ENCODE measurements around the gene CCDC18. TPM values are rescaled to one million over a fixed set of nuclear protein-coding genes. Genes with fewer than 3 reads are reported as not detected.
A peak's percentile ranks its signal among the peaks of the same experiment; 100 is the strongest.

The CCDC18 gene
- total RNA-seq, 6 experiments from 2014 or later, result 2.3 to 6.9 (median 3.5) TPM

DNA sequence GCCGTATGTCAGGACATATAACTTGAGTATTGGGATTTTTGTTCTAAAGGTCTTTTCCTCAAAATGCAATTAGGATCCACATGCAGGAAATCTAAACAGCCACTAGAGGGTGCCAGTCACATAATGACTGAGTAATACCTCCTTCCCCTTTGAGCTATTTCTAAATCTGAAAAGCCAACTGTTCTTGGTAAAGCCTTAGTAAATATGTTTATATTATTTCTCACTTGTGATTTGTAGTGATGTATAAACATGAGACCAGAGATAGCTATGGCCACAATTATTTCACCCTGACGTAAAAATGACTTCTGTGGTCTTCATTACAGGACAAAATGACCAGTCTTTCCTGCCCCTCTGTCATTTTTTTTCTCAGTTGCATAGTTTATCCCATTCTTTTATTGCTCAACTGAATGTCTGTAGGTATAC lies 124.2 kb downstream of the CCDC18 start:
- intact Hi-C loops (cut with DNase I), result no loop called here
- WGBS (ENCODE audit: insufficient coverage, low coverage, low lambda C conversion rate, missing lambda C conversion rate), result 4% methylated on average over 2 of the region's 2 CpGs
- Histone ChIP-seq H3K4me3 (no peak overlapping the region), H3K36me3 (no peaks in the 10 kb centered on the region), H3K4me1 (no peaks in the 10 kb centered on the region), H3K27ac (no peak overlapping the region), H3K9me3 (no peaks in the 10 kb centered on the region), H3K27me3 (no peaks in the 10 kb centered on the region)
- DNase-seq (no peak), ATAC-seq (peak; percentile 88 to 93 (median 88))
- TF ChIP-seq POLR2A (IDR thresholded peaks at IDR 0.05), result no peak
- TF ChIP-seq, protein P1, sequence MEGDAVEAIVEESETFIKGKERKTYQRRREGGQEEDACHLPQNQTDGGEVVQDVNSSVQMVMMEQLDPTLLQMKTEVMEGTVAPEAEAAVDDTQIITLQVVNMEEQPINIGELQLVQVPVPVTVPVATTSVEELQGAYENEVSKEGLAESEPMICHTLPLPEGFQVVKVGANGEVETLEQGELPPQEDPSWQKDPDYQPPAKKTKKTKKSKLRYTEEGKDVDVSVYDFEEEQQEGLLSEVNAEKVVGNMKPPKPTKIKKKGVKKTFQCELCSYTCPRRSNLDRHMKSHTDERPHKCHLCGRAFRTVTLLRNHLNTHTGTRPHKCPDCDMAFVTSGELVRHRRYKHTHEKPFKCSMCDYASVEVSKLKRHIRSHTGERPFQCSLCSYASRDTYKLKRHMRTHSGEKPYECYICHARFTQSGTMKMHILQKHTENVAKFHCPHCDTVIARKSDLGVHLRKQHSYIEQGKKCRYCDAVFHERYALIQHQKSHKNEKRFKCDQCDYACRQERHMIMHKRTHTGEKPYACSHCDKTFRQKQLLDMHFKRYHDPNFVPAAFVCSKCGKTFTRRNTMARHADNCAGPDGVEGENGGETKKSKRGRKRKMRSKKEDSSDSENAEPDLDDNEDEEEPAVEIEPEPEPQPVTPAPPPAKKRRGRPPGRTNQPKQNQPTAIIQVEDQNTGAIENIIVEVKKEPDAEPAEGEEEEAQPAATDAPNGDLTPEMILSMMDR (IDR thresholded peaks at IDR 0.05), result peak; percentile 90 to 94 (median 91)

DNA sequence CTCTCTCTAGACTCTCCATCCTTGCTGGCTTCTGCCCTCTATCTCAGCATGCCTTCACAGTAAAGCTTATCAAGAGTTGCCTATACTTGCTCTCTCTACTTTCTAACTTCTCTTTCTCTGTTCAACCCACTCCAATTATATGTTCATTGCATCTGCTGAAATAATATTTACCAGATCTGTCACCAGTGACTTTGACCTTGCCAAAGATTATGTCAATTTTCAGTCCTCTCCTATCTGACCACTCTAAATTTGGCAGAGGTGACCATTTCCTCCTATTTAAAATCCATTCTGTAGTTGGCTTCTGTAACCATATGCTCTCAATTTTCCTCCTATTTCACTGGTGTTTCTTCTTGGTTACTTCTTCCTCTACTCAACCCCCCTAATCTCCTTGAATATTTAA lies 126.4 kb downstream of the CCDC18 start:
- Histone ChIP-seq H3K4me3 (no peak overlapping the region), H3K27ac (no peak overlapping the region), H3K4me1 (no peaks in the 10 kb centered on the region), H3K9me3 (no peaks in the 10 kb centered on the region), H3K36me3 (no peaks in the 10 kb centered on the region), H3K27me3 (no peaks in the 10 kb centered on the region)
- no peak for DNase-seq
- intact Hi-C loops (cut with DNase I), result no loop called here
- no peak for TF ChIP-seq POLR2A (IDR thresholded peaks at IDR 0.05)
- TF ChIP-seq, protein P1 (IDR thresholded peaks at IDR 0.05), result no peak
- peak; percentile 40 to 90 (median 53) for ATAC-seq

DNA sequence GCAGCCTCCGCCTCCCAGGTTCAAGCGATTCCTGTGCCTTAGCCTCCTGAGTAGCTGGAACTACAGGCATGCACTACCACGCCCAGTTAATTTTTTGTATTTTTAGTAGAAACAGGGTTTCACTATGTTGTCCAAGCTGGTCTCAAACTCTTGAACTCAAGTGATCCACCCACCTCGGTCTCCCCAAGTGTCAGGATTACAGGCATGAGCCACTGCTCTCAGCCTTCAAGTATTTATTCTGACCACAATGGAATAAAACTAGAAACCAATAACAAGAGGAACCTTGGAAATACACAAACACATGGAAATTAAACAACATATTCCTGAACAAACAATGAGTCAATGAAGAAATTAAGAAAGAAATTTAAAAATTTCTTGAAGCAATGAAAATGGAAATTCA lies 132.5 kb downstream of the CCDC18 start:
- H3K27me3 ChIP-seq, result no peaks in the 10 kb centered on the region
- no peak for ATAC-seq
- no peak for TF ChIP-seq POLR2A (IDR thresholded peaks at IDR 0.05)
- TF ChIP-seq, protein P1 (IDR thresholded peaks at IDR 0.05), result no peak
- H3K4me3 ChIP-seq, result no peak overlapping the region
- no peaks in the 10 kb centered on the region for H3K9me3 ChIP-seq
- 61% methylated on average over 3 of the region's 4 CpGs for WGBS (ENCODE audit: insufficient coverage, low coverage, low lambda C conversion rate, missing lambda C conversion rate)
- no peaks in the 10 kb centered on the region for H3K4me1 ChIP-seq
- no peaks in the 10 kb centered on the region for H3K36me3 ChIP-seq
- DNase-seq, result no peak
- no peak overlapping the region for H3K27ac ChIP-seq
- intact Hi-C loops (cut with DNase I), result no loop called here

DNA sequence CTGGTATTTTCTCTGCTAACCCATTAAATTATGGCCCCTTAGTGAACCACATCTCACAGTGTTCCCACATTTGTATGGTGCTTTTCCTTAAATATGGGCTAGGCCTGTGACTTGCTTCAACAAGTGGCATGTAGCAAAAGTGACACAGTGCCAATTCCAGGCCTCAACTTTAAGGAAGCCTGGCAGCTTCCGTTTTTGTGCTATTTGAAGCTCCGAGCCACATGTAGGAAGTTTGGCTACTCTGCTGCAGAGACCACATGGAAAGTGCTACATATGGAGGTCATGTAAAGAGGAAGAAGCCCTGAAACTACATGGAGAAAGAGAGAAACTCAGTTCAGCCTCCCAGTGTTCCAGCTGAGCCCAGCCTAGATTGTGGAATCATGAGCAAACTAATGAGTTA lies 136.7 kb downstream of the CCDC18 start:
- peak; percentile 19 to 61 (median 45) for ATAC-seq
- no peaks in the 10 kb centered on the region for H3K9me3 ChIP-seq
- no peaks in the 10 kb centered on the region for H3K4me1 ChIP-seq
- DNase-seq, result no peak
- intact Hi-C loops (cut with DNase I), result no loop called here
- 38% methylated on average over 2 of the region's 2 CpGs for WGBS (ENCODE audit: insufficient coverage, low coverage, low lambda C conversion rate, missing lambda C conversion rate)
- H3K27ac ChIP-seq, result no peak overlapping the region
- H3K27me3 ChIP-seq, result no peaks in the 10 kb centered on the region
- H3K36me3 ChIP-seq, result no peaks in the 10 kb centered on the region
- H3K4me3 ChIP-seq, result no peak overlapping the region
- TF ChIP-seq POLR2A (IDR thresholded peaks at IDR 0.05), result no peak
- TF ChIP-seq, protein P1 (IDR thresholded peaks at IDR 0.05), result no peak

DNA sequence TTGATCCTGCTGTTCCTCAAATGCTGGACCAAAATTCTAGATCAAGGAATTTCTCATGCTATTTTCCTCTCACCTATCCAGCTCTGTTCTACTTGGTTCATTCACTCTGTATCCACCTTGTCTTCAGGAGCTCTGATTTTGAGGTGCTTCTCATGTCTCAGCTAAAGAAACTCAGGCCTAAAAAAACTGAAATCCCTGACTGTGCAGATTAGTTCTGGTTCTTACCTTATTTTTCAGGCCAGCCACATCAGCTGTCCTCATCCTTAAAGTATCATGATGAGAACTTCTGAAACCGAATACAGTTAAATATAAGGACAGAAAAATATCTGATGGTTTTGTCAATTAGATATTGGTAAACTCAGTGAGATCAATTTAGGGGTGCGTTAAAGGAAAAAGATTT lies 137.4 kb downstream of the CCDC18 start:
- Histone ChIP-seq H3K9me3 (no peaks in the 10 kb centered on the region), H3K27me3 (no peaks in the 10 kb centered on the region), H3K36me3 (peaks cover 0 to 2% (median 0%) of the 10 kb centered on the region in 4 donors), H3K4me3 (no peak overlapping the region), H3K27ac (no peak overlapping the region), H3K4me1 (no peaks in the 10 kb centered on the region)
- ATAC-seq (no peak), DNase-seq (no peak)
- no peak for TF ChIP-seq POLR2A (IDR thresholded peaks at IDR 0.05)
- TF ChIP-seq, protein P1 (IDR thresholded peaks at IDR 0.05), result no peak
- intact Hi-C loops (cut with DNase I), result no loop called here
- 93% methylated on average over 2 of the region's 2 CpGs for WGBS (ENCODE audit: insufficient coverage, low coverage, low lambda C conversion rate, missing lambda C conversion rate)
